Stomach (tissue), 4 donors: Measurements from ENCODE around the gene CTIF.

Source experiments
- CTCF ChIP-seq, 7 experiments: fragments of 450-650 bp in 4 of 7; fragments of 200-600 bp in 3 of 7; sonication (generic) in 3 of 7; IDR thresholded peaks; one replicate each; pipeline ENCODE4 v1.5.1; 2016 to 2019; ENCODE audit warnings: antibody characterized with exemption in 7 of 7, control low read depth in 2 of 7, mild to moderate bottlenecking in 1 of 7
- EP300 ChIP-seq: sonication (generic); formaldehyde crosslinking; IDR thresholded peaks from one replicate; pipeline ENCODE4 v1.6.1; 2017; ENCODE audit warnings: antibody characterized with exemption
- POLR2A ChIP-seq, 4 donors: fragments of 450-650 bp; IDR thresholded peaks; one replicate each; pipeline ENCODE4 v1.6.1; 2016; ENCODE audit warnings: antibody characterized with exemption in 4 of 4, control low read depth in 2 of 4, mild to moderate bottlenecking in 1 of 4, moderate library complexity in 1 of 4
- POLR2AphosphoS5 ChIP-seq, 3 donors: sonication (generic); formaldehyde crosslinking; IDR thresholded peaks; one replicate each; pipeline ENCODE4 v1.6.1; 2016; ENCODE audit warnings: antibody characterized with exemption in 3 of 3

GRCh38 chr18:48813833-48814489 lies 275.1 kb downstream of the CTIF start:
- TF ChIP-seq POLR2AphosphoS5 (IDR thresholded peaks at IDR 0.05) (no peak), CTCF (IDR thresholded peaks at IDR 0.05) (no peak), POLR2A (IDR thresholded peaks at IDR 0.05) (no peak), EP300 (no peak)
